NCI-H2196 (cell line): Measurements from ENCODE around the gene LGR4.
"Not testable (repeated sequence)": the region's sequence is repeated elsewhere in the genome, so short reads cannot be mapped to it uniquely, and the experiment has no call there.

Experiments used
- DNase-seq: peaks from one replicate; lab custom pipeline; 2025; ENCODE audit not compliant: unreplicated experiment; lab: John Stamatoyannopoulos, UW

Gene LGR4

DNA sequence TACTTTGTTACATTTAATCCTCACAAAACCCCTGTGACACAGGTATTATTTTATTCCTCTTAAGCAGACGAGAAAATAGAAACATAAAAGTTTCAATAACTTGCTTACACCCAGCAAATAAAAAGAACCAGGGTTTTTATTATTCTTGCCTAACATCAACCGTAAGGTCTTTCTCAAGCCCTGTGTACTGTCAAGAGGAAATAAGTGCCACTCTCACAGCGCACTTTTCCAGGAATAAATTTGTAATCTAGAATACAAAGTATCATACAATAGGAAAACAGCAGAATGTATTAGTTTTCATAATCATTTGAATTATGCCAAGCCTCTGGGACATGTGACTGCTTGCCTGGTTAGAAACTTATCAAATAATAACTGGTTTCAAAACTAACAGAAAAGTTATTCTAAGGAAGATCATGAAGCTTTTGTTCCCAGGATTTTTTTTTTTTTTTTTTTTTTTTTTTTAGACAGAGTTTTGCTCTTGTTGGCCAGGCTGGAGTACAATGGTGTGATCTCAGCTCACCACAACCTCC is 117.0 kb downstream of the LGR4 start:
- DNase-seq: no peak

DNA sequence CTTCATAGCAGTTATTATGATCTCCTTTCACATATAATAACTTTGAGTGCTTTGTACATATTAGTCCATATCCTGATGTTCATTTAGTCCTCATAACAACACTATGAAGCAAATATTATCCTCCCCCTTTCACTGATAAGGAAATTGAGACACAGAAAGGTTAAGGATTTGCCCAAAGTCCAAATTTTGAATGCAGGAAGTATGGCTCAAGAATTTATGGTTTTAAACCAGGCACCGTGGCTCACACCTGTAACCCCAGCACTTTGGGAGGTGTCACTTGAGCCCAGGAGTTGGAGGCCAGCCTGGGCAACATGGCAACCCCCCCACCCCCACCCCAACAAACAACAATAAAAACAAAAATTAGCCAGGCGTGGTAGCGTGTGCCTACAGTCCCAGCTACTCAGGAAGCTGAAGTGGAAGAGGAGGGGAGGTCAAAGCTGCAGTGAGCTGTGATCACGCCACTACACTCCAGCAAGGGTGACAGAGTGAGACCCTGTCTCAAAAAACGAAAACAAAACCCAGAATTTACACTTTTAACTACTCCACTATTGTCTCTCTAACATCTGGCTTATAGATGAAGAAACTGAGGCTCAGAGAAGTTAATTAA is 118.1 kb downstream of the LGR4 start:
- no peak for DNase-seq

DNA sequence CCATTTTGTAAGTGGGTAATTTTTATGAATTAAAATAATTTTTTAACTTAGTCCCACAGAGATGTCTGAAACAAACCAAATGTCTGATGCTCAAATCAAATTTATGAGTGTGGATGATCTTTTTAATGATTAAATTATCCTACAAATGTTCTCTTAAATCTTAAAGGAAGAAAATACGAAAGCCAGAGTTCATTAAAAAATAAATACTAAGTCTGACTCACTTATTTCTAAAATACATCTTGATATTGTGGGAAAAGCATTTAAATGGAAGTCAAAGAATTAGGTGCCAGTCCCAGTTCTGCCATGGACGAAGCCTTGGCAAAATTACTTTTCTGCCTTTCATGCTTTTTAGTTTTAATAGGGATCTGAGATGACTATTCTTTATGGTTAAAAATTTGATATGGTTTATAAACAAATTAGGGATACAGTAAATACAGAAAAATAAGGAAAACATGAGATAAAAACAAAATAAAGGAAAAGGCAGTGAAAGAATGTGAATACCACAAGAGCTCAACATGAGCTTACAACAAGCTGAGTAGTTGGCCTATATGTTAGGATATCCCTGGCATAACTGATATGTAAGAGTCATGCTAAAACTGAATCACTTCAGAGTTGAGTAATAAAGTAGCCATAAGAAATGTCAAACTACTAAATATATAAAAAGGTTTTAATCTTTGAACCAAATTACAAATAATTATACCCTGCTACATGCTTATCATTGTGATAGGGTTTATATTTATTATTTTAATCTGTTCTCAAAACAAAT is 118.8 kb downstream of the LGR4 start:
- DNase-seq: no peak

DNA sequence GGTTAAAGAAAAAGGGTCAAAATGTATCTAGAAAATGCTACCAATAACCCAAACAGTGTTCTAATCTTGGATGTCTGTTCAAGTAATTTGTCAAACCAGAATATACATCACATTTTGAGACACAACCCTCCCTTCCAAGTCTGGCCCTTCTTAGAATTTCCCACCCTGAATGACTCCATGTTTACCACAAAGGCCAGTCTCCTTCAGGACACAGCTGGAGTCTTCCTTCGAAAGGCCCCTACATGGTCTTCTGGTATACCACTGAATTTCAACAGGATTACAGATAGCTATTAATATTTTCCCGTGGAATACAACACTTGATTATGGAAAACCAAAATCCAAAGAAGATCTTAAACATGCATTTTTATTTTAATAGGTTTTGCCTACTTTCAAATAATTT is 119.8 kb downstream of the LGR4 start:
- no peak for DNase-seq

DNA sequence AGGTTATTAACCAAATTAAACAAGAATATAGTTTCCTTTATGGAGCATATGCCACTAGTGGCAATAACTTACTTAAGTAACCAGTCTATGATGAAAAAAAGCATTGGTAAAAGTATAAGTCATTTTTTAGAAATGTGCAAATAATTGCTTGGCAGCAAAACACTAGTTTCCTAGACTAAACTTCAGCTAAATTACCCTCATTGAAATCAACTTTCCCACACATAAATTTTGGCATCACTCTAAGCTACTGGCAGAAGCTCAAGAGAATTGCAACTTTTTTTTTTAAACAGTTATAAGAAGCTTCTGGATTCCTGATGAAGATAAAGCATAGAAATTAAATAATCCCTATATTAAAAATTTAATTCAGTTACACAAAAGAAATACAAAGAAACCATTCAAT is 122.1 kb downstream of the LGR4 start:
- DNase-seq: no peak

DNA sequence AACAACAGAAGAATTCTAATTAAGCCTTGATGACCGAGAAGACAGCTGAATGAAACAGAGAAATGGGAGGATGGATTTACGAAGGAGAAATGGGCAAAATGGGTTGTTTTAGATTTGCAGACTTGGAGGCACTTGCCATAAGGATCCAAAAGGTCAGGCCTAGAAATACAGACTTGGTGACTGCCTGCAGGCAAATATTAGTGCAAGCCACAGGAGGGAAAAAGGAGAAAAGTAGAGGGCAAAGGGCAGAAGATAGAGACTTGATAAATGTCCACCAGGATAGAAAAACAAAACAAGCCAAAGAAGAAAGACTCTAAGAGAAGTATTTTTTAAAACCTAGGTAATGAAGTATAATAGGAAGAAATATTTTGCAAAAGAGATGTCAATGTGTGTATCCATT is 122.7 kb downstream of the LGR4 start:
- DNase-seq: no peak

DNA sequence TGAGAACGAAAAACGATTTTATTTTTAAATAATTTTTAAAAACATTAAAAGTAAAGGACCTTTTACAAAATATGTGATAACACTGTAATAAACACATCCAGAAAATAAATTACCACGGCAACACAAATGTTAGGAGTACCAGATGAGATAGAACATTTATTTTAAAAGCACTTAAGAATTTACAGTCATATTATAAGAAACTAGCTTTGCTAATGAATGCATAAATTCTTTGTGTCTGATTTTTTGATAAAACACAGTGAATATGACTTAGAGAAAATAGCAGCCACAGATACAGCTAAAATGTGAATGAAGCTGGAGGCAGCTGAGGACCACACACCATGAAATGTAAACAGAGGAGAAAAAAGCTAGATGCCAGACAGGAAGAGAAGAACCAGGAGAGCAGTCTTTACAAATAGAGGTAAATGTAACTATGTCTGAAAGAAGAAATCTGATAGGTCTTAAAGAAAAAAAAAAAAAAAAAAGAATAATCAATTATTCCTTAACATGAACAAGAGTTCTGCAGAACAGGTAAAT is 124.2 kb downstream of the LGR4 start:
- no peak for DNase-seq

DNA sequence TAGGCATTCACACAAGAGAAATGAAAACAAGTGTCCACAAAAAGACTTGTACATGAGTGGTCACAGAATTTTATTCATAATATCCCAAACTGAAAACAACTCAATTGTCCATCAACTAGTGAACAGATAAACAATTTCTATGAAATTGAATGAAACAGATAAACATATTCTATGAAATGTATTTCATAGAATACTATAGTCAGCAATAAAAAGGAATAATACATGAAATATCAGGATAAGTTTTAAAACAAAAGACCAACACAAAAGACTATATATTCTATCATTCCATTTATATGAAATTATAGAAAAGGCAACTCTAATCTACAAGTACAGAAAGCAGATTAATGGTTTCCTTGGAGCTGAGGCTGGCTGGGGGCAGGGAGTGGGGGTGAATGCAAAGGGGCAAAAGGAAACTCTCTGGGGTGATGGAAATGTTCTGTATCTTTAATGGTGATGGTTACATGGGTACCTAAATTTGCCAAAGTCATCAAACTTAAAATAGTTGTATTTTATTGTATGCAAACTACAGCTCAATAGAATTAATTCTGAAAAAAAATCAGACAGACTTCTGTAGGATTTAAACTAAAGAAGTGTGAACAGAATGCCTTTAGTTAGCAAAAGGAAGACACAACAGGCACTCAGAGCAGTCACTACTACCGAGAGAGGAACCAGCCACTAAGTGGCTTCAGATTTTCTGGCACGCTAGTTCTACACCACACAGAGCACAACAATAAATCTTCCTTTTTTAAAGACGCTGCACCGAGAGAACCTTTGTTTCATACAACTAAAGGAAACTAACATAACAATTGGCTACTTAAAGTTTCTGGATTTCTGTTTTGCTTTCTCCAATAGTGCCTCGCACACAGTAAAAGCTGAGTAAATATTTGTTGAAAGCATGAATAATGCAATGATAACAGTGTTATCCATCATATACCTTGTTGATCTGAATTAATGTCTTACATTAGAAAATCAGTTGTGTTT is 124.9 kb downstream of the LGR4 start:
- peak; percentile 28 for DNase-seq

DNA sequence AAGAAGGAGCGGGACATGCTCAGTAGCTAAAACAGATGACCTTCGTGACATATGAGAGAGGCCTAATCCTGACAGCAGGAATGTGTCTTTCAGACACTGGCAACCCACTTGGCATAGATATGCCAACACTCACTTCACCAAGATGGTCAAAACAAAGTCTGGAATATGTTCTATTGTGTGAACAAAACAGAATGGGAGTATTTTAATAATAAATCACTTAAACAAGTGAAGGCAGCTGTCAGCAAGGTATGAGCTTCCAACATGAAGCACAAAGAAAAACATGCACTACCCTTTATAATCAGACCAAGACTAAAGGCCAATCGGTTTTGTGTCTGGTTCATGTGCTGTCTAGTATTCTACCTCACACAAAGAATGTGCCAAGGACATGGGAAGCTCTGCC is 132.6 kb downstream of the LGR4 start:
- DNase-seq: no peak

DNA sequence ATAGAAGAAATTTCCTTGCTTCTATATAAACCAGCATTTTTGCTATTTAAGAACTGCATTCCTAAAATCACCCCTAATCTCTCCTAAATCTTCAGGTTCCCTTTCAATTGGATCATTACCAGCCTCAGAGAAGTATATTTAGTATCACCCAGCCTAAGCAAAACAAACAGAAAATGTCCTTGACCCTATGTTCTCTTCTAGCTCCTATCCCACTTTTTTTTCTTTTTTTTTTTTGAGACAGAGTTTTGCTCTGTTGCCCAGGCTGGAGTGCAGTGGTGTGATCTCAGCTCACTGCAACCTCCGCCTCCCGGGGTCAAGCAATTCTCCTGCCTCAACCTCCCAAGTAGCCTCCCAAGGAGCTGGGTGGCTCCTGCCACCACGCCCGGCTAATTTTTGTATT is 137.8 kb downstream of the LGR4 start:
- not testable (repeated sequence) for DNase-seq

DNA sequence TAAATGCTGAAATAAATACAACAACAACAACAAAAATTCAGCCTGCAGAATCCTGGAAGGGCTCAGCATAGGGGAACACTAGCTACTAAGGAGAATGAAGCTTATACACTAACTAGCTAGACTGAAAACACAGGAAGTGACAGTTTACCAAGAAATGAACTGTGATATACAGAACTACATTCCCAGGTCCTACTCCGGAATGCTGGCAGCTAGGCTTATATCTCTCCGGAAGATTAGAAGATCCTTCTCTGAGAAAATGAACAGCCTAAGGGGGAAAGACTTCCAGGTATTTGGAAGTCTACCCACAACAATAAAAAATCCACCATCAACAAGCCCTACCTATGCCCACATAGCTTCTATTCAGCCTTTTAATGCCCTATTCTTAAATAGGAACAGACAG is 140.6 kb downstream of the LGR4 start:
- no peak for DNase-seq

DNA sequence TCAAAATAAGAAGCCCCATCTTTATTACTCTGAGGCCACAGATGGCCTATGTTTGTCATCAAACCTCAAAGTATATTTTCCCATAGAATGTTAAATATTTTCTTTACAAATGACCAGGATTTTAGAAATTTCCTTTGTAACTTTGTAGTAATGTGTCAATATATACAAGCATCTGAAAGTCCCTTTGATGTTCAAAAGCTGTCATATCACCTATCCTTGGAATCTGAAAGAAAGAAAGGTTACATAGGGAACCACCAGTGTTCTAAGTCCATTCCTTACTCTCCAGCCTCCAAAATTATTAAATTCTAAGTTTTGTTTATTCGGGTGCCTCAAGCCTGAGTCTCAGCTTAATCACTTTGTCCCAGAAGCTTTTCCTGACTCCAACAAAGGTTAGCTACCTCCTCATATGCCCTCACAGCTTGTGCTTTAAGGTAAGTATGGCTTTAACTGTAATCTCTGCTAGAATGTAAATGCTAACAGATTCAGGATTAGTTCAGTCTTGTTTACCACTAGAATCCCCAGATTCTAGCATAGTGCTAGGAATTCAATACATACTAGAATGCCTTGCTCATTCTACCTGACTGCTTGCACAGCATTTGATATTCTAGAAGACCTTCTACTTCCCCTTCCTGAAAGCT is 141.8 kb downstream of the LGR4 start:
- DNase-seq: no peak

DNA sequence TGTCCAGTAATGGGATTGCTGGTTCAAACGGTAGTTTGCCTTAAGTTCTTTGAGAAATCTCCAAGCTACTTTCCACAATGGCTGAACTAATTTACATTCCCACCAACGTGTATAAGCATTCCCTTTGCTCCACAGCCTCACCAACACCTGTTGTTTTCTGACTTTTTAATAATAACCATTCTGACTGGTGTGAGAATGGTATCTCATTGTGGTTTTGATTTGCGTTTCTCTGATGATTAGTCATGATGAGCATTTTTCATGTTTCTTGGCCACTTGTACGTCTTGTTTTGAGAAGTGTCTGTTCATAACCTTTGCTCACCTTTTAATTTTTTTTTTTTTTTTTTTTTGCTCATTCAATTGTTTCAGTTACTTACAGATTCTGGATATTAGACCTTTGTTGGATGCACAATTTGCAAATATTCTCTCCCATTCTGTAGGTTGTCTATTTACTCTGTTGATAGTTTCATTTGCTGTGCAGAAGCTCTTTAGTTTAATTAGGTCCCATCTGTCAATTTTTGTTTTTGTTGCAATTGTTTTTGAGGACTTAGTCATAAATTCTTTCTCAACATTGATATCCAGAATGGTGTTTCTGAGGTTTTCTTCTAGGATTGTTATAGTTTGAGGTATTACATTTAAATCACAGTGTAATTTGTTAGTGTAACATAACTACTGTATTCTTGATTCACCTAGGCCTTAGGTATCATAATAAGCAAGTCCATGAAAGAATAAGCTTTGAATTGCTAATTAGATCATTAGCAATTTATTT is 142.5 kb downstream of the LGR4 start:
- no peak for DNase-seq

DNA sequence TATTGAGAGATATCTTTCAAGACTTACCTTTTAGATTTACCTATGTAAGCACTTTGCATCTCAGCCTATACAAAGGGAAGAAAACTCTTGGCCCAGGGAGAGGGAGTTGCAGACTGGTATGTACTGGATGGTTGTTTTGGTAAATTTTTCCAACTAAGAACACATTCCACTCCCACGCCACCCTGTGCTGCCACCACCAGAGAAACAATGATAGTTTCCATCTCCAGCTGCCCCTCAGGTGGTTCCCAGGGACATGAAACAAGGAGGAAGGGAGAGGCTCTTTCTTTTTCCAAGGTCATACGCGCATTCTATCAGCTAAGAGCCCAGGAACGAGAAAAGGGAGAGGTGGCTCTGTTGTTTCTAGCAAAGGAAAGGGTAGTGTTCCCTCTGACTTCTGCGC is 144.0 kb downstream of the LGR4 start:
- no peak for DNase-seq

DNA sequence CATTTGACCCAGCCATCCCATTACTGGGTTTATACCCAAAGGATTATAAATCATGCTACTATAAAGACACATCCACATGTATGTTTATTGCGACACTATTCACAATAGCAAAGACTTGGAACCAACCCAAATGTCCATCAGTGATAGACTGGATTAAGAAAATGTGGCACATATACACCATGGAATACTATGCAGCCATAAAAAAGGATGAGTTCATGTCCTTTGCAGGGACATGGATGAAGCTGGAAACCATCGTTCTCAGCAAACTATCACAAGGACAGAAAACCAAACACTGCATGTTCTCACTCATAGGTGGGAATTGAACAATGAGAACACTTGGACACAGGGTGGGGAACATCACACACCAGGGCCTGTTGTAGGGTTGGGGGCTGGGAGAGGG is 145.5 kb downstream of the LGR4 start:
- DNase-seq: not testable (repeated sequence)

DNA sequence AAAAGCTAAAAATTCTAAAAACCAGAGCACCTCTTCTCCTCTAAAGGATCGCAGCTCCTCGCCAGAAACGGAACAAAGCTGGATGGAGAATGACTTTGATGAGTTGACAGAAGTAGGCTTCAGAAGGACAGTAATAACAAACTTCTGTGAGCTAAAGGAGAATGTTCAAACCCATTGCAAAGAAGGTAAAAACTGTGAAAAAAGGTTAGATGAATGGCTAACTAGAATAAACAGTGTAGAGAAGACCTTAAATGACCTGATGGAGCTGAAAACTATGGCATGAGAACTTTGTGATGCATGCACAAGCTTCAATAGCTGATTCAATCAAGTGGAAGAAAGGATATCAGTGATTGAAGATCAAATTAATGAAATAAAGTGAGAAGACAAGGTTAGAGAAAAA is 150.4 kb downstream of the LGR4 start:
- DNase-seq: not testable (repeated sequence)

DNA sequence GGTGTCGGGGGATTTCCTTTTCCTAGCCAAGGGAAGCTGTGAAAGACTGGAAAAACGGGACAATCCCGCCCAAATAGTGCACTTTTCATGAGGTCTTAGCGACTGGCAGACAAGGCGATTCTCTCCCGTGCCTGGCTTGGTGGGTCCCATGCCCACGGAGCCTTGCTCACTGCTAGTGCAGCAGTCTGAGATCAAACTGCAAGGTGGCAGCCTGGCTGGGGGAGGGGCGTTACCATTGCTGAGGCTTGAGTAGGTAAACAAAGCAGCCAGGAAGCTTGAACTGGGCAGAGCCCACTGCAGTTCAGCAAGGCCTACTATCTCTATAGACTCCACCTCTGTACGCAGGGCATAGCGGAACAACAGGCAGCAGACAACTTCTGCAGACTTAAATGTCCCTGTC is 151.2 kb downstream of the LGR4 start:
- DNase-seq: not testable (repeated sequence)

DNA sequence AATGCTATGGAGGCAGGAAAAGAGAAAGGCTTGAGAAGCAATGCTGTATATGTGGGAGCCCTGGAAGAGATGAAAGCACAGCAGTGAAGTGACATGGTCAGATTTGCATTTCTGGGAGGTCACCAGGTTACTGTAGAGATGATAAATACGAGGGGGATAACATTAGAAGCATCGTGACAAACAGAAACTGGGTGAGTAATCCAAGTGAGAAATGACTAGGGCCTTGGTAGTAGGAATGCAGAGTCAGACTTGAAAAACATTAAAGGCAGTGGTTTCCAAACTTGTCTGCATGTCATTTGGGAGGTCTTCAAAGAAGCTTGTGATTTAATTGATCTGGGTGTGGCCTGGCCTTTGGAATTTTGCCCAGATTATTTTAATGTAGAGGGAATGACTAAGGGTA is 153.5 kb downstream of the LGR4 start:
- DNase-seq: no peak

DNA sequence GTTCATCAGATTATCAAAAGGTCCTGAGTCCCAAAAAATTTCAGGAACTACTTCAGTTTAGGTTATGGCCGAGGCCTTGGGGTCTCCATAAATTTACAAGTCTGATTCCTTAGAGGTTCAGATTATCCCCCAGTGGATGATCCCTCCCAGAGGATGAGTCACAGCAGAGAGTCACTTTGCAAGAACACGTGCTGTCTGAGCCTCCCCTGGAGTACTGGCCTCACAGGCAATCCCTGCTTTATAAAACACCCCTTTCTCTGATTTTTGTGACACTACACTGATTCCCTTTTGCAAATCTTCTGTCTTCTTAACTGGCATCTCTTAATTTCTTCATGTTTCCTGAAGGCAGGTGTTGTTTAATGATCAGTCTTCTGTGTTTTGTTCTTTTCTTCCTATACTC is 154.8 kb downstream of the LGR4 start:
- no peak for DNase-seq
